ENCODE data around the gene TSPAN18. TPM values are rescaled to one million over a fixed set of nuclear protein-coding genes. Genes with fewer than 3 reads are reported as not detected.
A peak's percentile ranks its signal among the peaks of the same experiment; 100 is the strongest.

TSPAN18 gene
- total and polyA plus RNA-seq, 2 donors, result 2.2 to 2.6 TPM

DNA sequence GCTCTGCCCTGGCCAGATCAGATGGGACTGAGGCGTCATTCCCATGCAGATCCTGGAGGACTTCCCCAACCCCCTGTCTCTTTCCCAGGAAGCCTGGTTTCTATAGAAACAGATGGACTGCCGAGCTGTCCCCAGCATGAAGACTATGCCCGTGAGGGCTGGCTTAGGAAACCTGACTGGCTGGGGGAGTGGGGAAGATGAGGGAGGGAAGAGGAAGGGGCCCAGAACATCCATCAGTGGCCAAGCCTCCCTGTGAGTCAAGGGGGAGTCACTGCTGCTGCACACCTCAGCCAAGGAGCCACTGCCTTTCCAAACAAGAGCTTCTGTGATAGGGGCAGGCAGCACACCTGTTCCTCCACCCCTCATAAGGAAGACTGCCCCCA, 218.1 kb downstream of the TSPAN18 start:
- H3K4me3 ChIP-seq (ENCODE audit: low read length in 2 of 2), result no peak overlapping the region
- peaks cover 6 to 25% of the 10 kb centered on the region in 2 donors for H3K4me1 ChIP-seq (ENCODE audit: control insufficient read depth in 2 of 2, insufficient read depth in 2 of 2, low read length in 2 of 2)
- no peaks in the 10 kb centered on the region for H3K9me3 ChIP-seq (ENCODE audit: control insufficient read depth in 2 of 2, insufficient read depth in 1 of 2, low read length in 1 of 2)
- DNase-seq (ENCODE audit: low read depth in 6 of 9, low spot score in 9 of 9), result no peak
- no peaks in the 10 kb centered on the region for H3K36me3 ChIP-seq (ENCODE audit: control insufficient read depth in 2 of 2, insufficient read depth in 2 of 2, low read length in 1 of 2)
- peaks cover 0 to 11% of the 10 kb centered on the region in 2 donors for H3K27me3 ChIP-seq (ENCODE audit: control insufficient read depth in 2 of 2, insufficient read depth in 1 of 2, low read length in 1 of 2)
- H3K27ac ChIP-seq (ENCODE audit: low read depth in 1 of 2, low read length in 1 of 2), result no peak overlapping the region
- 76% methylated on average over 3 of the region's 3 CpGs for WGBS

DNA sequence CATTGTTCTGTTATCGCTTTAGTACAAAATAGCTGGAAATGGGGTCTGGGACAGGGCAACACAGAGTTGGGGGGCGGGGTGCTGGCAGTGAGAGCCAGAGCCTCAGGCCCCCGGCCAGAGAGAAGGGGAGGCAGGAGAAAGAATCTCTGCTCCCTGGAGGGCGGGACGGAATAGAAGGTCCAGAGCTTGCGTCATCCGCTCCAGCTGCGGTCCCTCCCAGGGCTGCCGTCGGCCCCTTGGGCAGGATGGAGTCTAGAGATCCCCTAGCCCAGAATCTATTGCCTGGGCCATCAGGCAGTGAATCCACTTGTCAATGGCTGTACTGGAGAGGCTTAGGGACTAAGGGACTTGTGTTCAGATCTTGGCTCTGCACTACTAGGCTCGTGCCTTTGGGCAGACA, 218.9 kb downstream of the TSPAN18 start:
- no peak for DNase-seq (ENCODE audit: low read depth in 6 of 9, low spot score in 9 of 9)
- no peak overlapping the region for H3K27ac ChIP-seq (ENCODE audit: low read depth in 1 of 2, low read length in 1 of 2)
- WGBS, result 97% methylated on average over 11 of the region's 11 CpGs
- H3K36me3 ChIP-seq (ENCODE audit: control insufficient read depth in 2 of 2, insufficient read depth in 2 of 2, low read length in 1 of 2), result no peaks in the 10 kb centered on the region
- no peak overlapping the region for H3K4me3 ChIP-seq (ENCODE audit: low read length in 2 of 2)
- no peaks in the 10 kb centered on the region for H3K9me3 ChIP-seq (ENCODE audit: control insufficient read depth in 2 of 2, insufficient read depth in 1 of 2, low read length in 1 of 2)
- peaks cover 0 to 15% of the 10 kb centered on the region in 2 donors for H3K27me3 ChIP-seq (ENCODE audit: control insufficient read depth in 2 of 2, insufficient read depth in 1 of 2, low read length in 1 of 2)
- H3K4me1 ChIP-seq (ENCODE audit: control insufficient read depth in 2 of 2, insufficient read depth in 2 of 2, low read length in 2 of 2), result peaks cover 6 to 25% of the 10 kb centered on the region in 2 donors

- H3K4me3 ChIP-seq (ENCODE audit: low read length in 2 of 2), result no peak overlapping the region
- H3K27me3 ChIP-seq (ENCODE audit: control insufficient read depth in 2 of 2, insufficient read depth in 1 of 2, low read length in 1 of 2), result peaks cover 0 to 15% of the 10 kb centered on the region in 2 donors
- DNase-seq (ENCODE audit: low read depth in 6 of 9, low spot score in 9 of 9), result no peak
Observed at GRCh38 chr11:44946263-44946662, 219.5 kb downstream of the TSPAN18 start.

DNA sequence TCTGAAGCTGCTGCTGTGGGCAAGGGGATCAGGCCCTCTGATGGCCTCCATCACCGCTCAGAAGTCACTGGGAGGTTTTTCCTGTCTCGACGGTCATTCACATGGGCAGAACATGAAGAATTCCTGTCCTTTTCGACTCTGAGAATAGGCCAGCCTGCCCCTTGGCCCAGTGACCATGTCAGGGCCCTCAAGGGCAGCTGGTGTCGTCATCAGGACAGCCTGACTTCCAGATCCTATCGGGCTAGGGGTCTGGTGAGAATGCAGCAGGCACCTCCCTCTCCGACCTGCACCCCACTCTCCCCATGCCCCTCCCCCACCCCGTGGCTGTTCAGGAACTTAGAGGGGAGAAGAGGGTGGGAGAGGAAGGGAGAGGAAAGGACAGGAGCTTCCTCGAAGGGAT, 220.4 kb downstream of the TSPAN18 start:
- Histone ChIP-seq H3K4me1 (ENCODE audit: control insufficient read depth in 2 of 2, insufficient read depth in 2 of 2, low read length in 2 of 2) (peaks cover 6 to 30% of the 10 kb centered on the region in 2 donors), H3K27me3 (ENCODE audit: control insufficient read depth in 2 of 2, insufficient read depth in 1 of 2, low read length in 1 of 2) (peaks cover 0 to 15% of the 10 kb centered on the region in 2 donors), H3K9me3 (ENCODE audit: control insufficient read depth in 2 of 2, insufficient read depth in 1 of 2, low read length in 1 of 2) (no peaks in the 10 kb centered on the region), H3K27ac (ENCODE audit: low read depth in 1 of 2, low read length in 1 of 2) (no peak overlapping the region), H3K4me3 (ENCODE audit: low read length in 2 of 2) (no peak overlapping the region), H3K36me3 (ENCODE audit: control insufficient read depth in 2 of 2, insufficient read depth in 2 of 2, low read length in 1 of 2) (no peaks in the 10 kb centered on the region)
- 85% methylated on average over 9 of the region's 9 CpGs for WGBS
- DNase-seq (ENCODE audit: low read depth in 6 of 9, low spot score in 9 of 9), result no peak

More at GRCh38 chr11:44946263-44946662, 219.5 kb downstream of the TSPAN18 start:
- WGBS, result 95% methylated on average over 12 of the region's 12 CpGs
- H3K36me3 ChIP-seq (ENCODE audit: control insufficient read depth in 2 of 2, insufficient read depth in 2 of 2, low read length in 1 of 2), result no peaks in the 10 kb centered on the region
- no peaks in the 10 kb centered on the region for H3K9me3 ChIP-seq (ENCODE audit: control insufficient read depth in 2 of 2, insufficient read depth in 1 of 2, low read length in 1 of 2)
- H3K4me1 ChIP-seq (ENCODE audit: control insufficient read depth in 2 of 2, insufficient read depth in 2 of 2, low read length in 2 of 2), result peaks cover 6 to 29% of the 10 kb centered on the region in 2 donors
- no peak overlapping the region for H3K27ac ChIP-seq (ENCODE audit: low read depth in 1 of 2, low read length in 1 of 2)

DNA sequence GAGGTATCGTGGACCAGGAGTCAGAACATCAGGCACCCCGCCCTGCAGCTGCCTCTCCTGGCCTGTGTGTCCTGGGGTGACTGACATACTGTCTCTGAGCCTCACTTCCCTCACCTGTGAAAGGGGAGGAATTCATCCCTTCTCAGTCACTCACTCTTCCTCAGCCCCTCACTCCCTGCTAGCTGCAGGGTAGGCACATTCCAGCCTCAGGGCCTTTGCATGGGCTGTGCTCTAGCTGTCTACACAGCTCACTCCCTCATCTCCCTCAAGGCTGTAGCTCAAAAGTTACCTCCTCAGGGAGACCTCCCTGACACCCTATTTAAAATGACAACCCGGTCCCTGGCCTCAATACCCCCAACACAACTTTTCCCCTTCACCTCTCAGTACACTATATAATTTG, 221.4 kb downstream of the TSPAN18 start:
- H3K9me3 ChIP-seq (ENCODE audit: control insufficient read depth in 2 of 2, insufficient read depth in 1 of 2, low read length in 1 of 2), result no peaks in the 10 kb centered on the region
- peaks cover 2 to 25% of the 10 kb centered on the region in 2 donors for H3K4me1 ChIP-seq (ENCODE audit: control insufficient read depth in 2 of 2, insufficient read depth in 2 of 2, low read length in 2 of 2)
- DNase-seq (ENCODE audit: low read depth in 6 of 9, low spot score in 9 of 9), result no peak
- no peak overlapping the region for H3K27ac ChIP-seq (ENCODE audit: low read depth in 1 of 2, low read length in 1 of 2)
- H3K36me3 ChIP-seq (ENCODE audit: control insufficient read depth in 2 of 2, insufficient read depth in 2 of 2, low read length in 1 of 2), result no peaks in the 10 kb centered on the region
- 98% methylated on average over 3 of the region's 3 CpGs for WGBS
- H3K4me3 ChIP-seq (ENCODE audit: low read length in 2 of 2), result no peak overlapping the region
- peaks cover 0 to 15% of the 10 kb centered on the region in 2 donors for H3K27me3 ChIP-seq (ENCODE audit: control insufficient read depth in 2 of 2, insufficient read depth in 1 of 2, low read length in 1 of 2)

DNA sequence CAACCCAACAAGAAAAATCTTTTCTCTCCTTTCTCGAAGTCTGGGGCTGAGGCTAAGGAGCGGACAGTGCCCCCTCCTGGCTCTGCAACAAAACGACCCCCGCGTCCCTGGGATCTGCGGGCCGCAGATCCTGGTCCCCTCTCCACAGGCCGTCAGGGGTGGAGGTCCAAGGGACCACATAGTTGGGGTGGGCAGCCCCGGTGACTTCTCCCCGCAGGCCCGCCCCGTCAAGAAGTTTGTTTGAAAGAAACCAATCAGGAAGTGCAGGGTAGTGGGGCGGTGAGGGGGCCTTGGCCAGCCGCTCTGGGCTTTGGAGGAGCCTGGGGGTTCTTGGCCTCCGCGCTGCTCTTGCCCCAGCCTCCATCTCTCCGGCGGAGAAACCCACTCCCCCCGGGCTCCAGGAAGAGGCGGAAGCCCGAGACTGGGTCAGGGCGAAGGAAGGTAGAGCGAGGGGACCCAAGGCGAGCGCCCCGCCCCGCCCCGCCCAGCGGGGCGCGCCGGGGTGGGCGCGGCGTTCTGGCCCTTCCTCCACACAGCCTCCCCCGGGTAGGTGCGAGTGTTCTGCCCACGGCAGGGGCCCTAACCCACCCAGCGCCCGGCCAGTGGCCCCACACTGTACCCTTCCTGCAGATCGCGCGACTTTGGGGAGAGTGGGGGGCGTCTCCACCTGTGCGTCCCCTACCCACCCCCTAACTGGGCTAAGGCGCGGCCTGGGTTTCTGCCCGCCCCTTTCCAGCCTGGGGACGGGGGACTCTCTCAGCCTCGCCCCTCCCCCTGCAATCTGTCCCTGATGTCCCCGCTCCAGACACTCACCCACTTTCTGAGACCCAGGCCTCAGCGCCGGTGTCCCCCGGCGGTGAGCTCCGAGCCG, 222.6 kb downstream of the TSPAN18 start:
- H3K9me3 ChIP-seq (ENCODE audit: control insufficient read depth in 2 of 2, insufficient read depth in 1 of 2, low read length in 1 of 2), result no peaks in the 10 kb centered on the region
- peaks cover 2 to 16% of the 10 kb centered on the region in 2 donors for H3K4me1 ChIP-seq (ENCODE audit: control insufficient read depth in 2 of 2, insufficient read depth in 2 of 2, low read length in 2 of 2)
- peak overlapping the region; percentile 65 to 87 for H3K4me3 ChIP-seq (ENCODE audit: low read length in 2 of 2)
- peak overlapping the region; percentile 31 to 32 for H3K27ac ChIP-seq (ENCODE audit: low read depth in 1 of 2, low read length in 1 of 2)
- 3% methylated on average over 57 of the region's 57 CpGs for WGBS
- H3K27me3 ChIP-seq (ENCODE audit: control insufficient read depth in 2 of 2, insufficient read depth in 1 of 2, low read length in 1 of 2), result peaks cover 0 to 15% of the 10 kb centered on the region in 2 donors
- peak in 4 of 9 donors; percentile 29 to 66 (median 44) for DNase-seq (ENCODE audit: low read depth in 6 of 9, low spot score in 9 of 9)
- H3K36me3 ChIP-seq (ENCODE audit: control insufficient read depth in 2 of 2, insufficient read depth in 2 of 2, low read length in 1 of 2), result no peaks in the 10 kb centered on the region

- WGBS, result 1% methylated on average over 63 of the region's 63 CpGs
- peaks cover 2 to 22% of the 10 kb centered on the region in 2 donors for H3K4me1 ChIP-seq (ENCODE audit: control insufficient read depth in 2 of 2, insufficient read depth in 2 of 2, low read length in 2 of 2)
Observed at GRCh38 chr11:44950031-44950624, 223.4 kb downstream of the TSPAN18 start.

DNA sequence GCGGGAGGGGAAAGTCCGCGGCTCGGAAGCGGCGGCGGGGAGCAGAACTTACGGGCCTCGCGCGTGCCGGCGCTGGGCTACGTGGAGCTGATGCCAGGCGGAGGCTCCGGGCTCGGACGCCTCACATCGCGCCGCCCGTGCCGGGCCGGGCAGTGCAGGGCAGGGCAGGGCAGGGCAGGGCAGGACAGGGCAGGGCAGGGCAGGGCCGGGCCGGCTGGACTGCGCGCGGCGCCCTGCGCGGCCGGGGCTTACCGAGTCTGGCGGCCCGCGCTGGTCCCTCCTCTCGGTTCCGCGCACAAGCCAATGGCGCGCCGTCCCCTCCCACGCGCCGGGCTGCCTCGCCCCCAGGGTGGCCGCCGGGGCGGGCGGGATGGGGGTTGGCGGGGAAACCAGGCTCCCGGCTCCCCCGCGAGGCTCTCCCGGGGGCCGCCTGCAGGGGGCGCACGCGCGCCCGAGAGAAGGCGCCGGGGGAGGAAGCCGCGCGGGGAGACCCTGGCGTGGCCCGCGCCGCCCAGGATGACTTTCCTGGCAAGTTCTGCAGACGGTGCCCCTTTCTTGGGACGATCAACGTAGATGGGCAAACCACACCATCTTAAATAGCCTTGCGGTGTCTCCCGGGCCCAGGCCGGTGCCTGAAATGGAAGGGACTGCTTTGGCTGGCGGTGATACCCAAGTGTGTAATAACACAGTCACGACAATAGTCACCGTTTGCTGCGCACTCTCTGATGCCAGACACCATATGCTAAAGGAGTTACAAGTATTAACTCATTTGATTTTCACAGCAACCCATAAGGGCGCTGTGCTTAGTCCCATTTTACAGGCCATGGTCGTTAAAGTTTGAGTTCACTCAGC, 224.1 kb downstream of the TSPAN18 start, which contains the start of gene TP53I11:
Gene TP53I11 (minus strand): TSS at position 259 of the 852 bp plus-strand sequence. CDS start 12,548 bp downstream, outside the sequence.
- H3K36me3 ChIP-seq (ENCODE audit: control insufficient read depth in 2 of 2, insufficient read depth in 2 of 2, low read length in 1 of 2), result no peaks in the 10 kb centered on the region
- no peaks in the 10 kb centered on the region for H3K9me3 ChIP-seq (ENCODE audit: control insufficient read depth in 2 of 2, insufficient read depth in 1 of 2, low read length in 1 of 2)
- H3K4me1 ChIP-seq (ENCODE audit: control insufficient read depth in 2 of 2, insufficient read depth in 2 of 2, low read length in 2 of 2), result peaks cover 2 to 25% of the 10 kb centered on the region in 2 donors
- H3K27me3 ChIP-seq (ENCODE audit: control insufficient read depth in 2 of 2, insufficient read depth in 1 of 2, low read length in 1 of 2), result peaks cover 0 to 15% of the 10 kb centered on the region in 2 donors
- peak in 4 of 9 donors; percentile 34 to 68 (median 52) for DNase-seq (ENCODE audit: low read depth in 6 of 9, low spot score in 9 of 9)
- 11% methylated on average over 83 of the region's 83 CpGs for WGBS
- peak within 1 kb of the TSS; percentile 32 to 74 for H3K27ac ChIP-seq (ENCODE audit: low read depth in 1 of 2, low read length in 1 of 2)
- peak within 1 kb of the TSS; percentile 65 to 87 for H3K4me3 ChIP-seq (ENCODE audit: low read length in 2 of 2)

More at GRCh38 chr11:44950031-44950624, 223.4 kb downstream of the TSPAN18 start:
- DNase-seq (ENCODE audit: low read depth in 6 of 9, low spot score in 9 of 9), result peak in 4 of 9 donors; percentile 21 to 68 (median 35)
- no peaks in the 10 kb centered on the region for H3K36me3 ChIP-seq (ENCODE audit: control insufficient read depth in 2 of 2, insufficient read depth in 2 of 2, low read length in 1 of 2)
- H3K9me3 ChIP-seq (ENCODE audit: control insufficient read depth in 2 of 2, insufficient read depth in 1 of 2, low read length in 1 of 2), result no peaks in the 10 kb centered on the region
- H3K4me3 ChIP-seq (ENCODE audit: low read length in 2 of 2), result peak overlapping the region; percentile 65 to 87
- peak overlapping the region; percentile 32 to 74 for H3K27ac ChIP-seq (ENCODE audit: low read depth in 1 of 2, low read length in 1 of 2)
- H3K27me3 ChIP-seq (ENCODE audit: control insufficient read depth in 2 of 2, insufficient read depth in 1 of 2, low read length in 1 of 2), result peaks cover 0 to 15% of the 10 kb centered on the region in 2 donors

Measured in thymus (tissue), 11 donors.